K562 (cell line): ENCODE data around the gene TEX14. TPM values are rescaled to one million over a fixed set of nuclear protein-coding genes. Genes with fewer than 3 reads are reported as not detected.

Source experiments
- CBFA2T2 ChIP-seq: fragments of 450-650 bp; conservative IDR thresholded peaks from 2 replicates; pipeline ENCODE4 v1.6.1; 2017; ENCODE audit warnings: mild to moderate bottlenecking
- CCNT2 ChIP-seq: IDR thresholded peaks from 2 replicates; pipeline ENCODE4 v1.6.1; 2011; ENCODE audit warnings: borderline replicate concordance, low read depth, mild to moderate bottlenecking, moderate library complexity, mixed read lengths, low read length; ENCODE audit not compliant: insufficient read length; ENCODE audit errors: extremely low read depth
- CREM ChIP-seq: IDR thresholded peaks from 2 replicates; pipeline ENCODE4 v1.6.1; 2014; ENCODE audit warnings: antibody characterized with exemption, low read depth
- HDAC6 ChIP-seq: IDR thresholded peaks from 2 replicates; pipeline ENCODE4 v1.6.1; 2012; ENCODE audit warnings: low read depth, mild to moderate bottlenecking, control low read depth, inconsistent platforms, low read length, moderate library complexity
- HNRNPLL ChIP-seq: fragments of 200-400 bp; formaldehyde crosslinking; IDR thresholded peaks from 2 replicates; pipeline ENCODE4 v1.6.1; 2017; ENCODE audit warnings: low read length, low read depth, mild to moderate bottlenecking; ENCODE audit not compliant: poor library complexity, severe bottlenecking
- HOXB6 ChIP-seq: fragments of 250-450 bp; sonication (Bioruptor Pico); IDR thresholded peaks from 2 replicates; pipeline ENCODE4 v1.5.1; 2022; ENCODE audit warnings: mild to moderate bottlenecking, borderline replicate concordance
- JUND ChIP-seq, 2 experiments: IDR thresholded peaks; 2 replicates in 1 of 2; 3 replicates in 1 of 2; pipeline ENCODE4 v1.6.1; 2011; ENCODE audit warnings: borderline replicate concordance in 2 of 2, low read depth in 2 of 2, low read length in 2 of 2, improper control_type of control experiment in 1 of 2, missing biosample characterization in 1 of 2, missing genetic modification characterization in 1 of 2, missing genetic modification reagents in 1 of 2
- NBN ChIP-seq: fragments of 450-650 bp; IDR thresholded peaks from 2 replicates; pipeline ENCODE4 v1.6.1; 2016; ENCODE audit warnings: low read depth, mild to moderate bottlenecking
- NEUROD1 ChIP-seq: fragments of 150-350 bp; IDR thresholded peaks from 2 replicates; pipeline ENCODE4 v1.6.1; 2014; ENCODE audit warnings: borderline replicate concordance, low read length, low read depth; ENCODE audit not compliant: partially characterized antibody
- NFYB ChIP-seq: IDR thresholded peaks from 2 replicates; pipeline ENCODE4 v1.6.1; 2011; ENCODE audit warnings: mild to moderate bottlenecking, moderate library complexity; ENCODE audit not compliant: insufficient read length; ENCODE audit errors: extremely low read depth
- RBFOX2 ChIP-seq: fragments of 200-400 bp; formaldehyde crosslinking; IDR thresholded peaks from 2 replicates; pipeline ENCODE4 v1.6.1; 2017; ENCODE audit warnings: low read depth, mild to moderate bottlenecking, low read length, moderate library complexity
- SP2 ChIP-seq: IDR thresholded peaks from 2 replicates; pipeline ENCODE4 v1.6.1; 2011; ENCODE audit warnings: mild to moderate bottlenecking, low read depth, low read length, moderate library complexity; ENCODE audit not compliant: poor library complexity, severe bottlenecking; ENCODE audit errors: extremely low read depth
- SREBF1 ChIP-seq: fragments of 150-350 bp; IDR thresholded peaks from 2 replicates; pipeline ENCODE4 v1.6.1; 2014; ENCODE audit warnings: antibody characterized with exemption, low read depth, low read length, borderline replicate concordance
- THRAP3 ChIP-seq: fragments of 450-650 bp; IDR thresholded peaks from 2 replicates; pipeline ENCODE4 v1.6.1; 2016; ENCODE audit warnings: mild to moderate bottlenecking, inconsistent platforms, borderline replicate concordance
- ZNF263 ChIP-seq: sonication (generic); formaldehyde crosslinking; IDR thresholded peaks from 2 replicates; pipeline ENCODE4 v1.8.0; 2022; ENCODE audit warnings: mild to moderate bottlenecking, missing genetic modification reagents, borderline replicate concordance
- ZNF445 ChIP-seq: fragments of 250-450 bp; sonication (Bioruptor Pico); IDR thresholded peaks from 2 replicates; pipeline ENCODE4 v1.4.0; 2020; ENCODE audit warnings: low read depth, mild to moderate bottlenecking, moderate library complexity
- ZNF668 ChIP-seq: fragments of 250-450 bp; sonication (Bioruptor Pico); IDR thresholded peaks from 2 replicates; pipeline ENCODE4 v1.8.0; 2022; ENCODE audit warnings: mild to moderate bottlenecking, inconsistent platforms
- polyA plus RNA-seq, 8 experiments: library from polyadenylated mRNA; depleted of rRNA in 4 of 8; stranded (reverse) in 5 of 8; unstranded in 3 of 8; fragments of >200 nt; fragmentation: Nextera tagmentation in 2 of 8; fragmentation: Illumina TruSeq in 1 of 8; extraction: Ambion mirVana in 2 of 8; extraction: Trizol in 1 of 8; gene quantifications; 2 replicates each; pipeline versions ENCODE4 v1.2.1 to v1.2.3, GENCODE V29; 2011 to 2014; ENCODE audit warnings: inconsistent platforms in 1 of 8, missing spikeins in 1 of 8
- total RNA-seq, 7 experiments: library from RNA; depleted of rRNA in 6 of 7; stranded (reverse); fragments of >200 nt in 6 of 7; fragmentation: Illumina TruSeq in 2 of 7; extraction: Trizol in 2 of 7; gene quantifications; 2 replicates each; pipeline versions ENCODE4 v1.2.1 to v1.2.3, GENCODE V29; 2011 to 2021; ENCODE audit warnings: low replicate concordance in 1 of 7
- TF ChIP-seq, protein P1 (sequence below): sonication (generic); formaldehyde crosslinking; IDR thresholded peaks from 2 replicates; pipeline ENCODE4 v1.8.0; 2022; ENCODE audit warnings: mild to moderate bottlenecking, missing genetic modification reagents, borderline replicate concordance
- TF ChIP-seq, protein P2 (sequence below), 3 experiments: fragments of 200-800 bp in 1 of 3; sonication (Bioruptor generic) in 1 of 3; sonication (generic) in 1 of 3; formaldehyde crosslinking in 1 of 3; IDR thresholded peaks; 2 replicates each; pipeline versions ENCODE4 v1.6.1 to v1.8.0; 2016 to 2022; ENCODE audit warnings: mild to moderate bottlenecking in 2 of 3, missing compliant biosample characterization in 2 of 3, missing genetic modification characterization in 2 of 3, missing genetic modification reagents in 1 of 3
- TF ChIP-seq, protein P3 (sequence below): fragments of 450-650 bp; formaldehyde crosslinking; IDR thresholded peaks from 2 replicates; pipeline ENCODE4 v1.4.0; 2022; ENCODE audit warnings: missing genetic modification characterization

Gene TEX14
- total and polyA plus RNA-seq, 9 of the 15 experiments (the other 6 are each of a cell fraction or from before 2014, with no cell fraction given): 0.05 to 0.12 (median 0.09) TPM; not detected in 1

DNA sequence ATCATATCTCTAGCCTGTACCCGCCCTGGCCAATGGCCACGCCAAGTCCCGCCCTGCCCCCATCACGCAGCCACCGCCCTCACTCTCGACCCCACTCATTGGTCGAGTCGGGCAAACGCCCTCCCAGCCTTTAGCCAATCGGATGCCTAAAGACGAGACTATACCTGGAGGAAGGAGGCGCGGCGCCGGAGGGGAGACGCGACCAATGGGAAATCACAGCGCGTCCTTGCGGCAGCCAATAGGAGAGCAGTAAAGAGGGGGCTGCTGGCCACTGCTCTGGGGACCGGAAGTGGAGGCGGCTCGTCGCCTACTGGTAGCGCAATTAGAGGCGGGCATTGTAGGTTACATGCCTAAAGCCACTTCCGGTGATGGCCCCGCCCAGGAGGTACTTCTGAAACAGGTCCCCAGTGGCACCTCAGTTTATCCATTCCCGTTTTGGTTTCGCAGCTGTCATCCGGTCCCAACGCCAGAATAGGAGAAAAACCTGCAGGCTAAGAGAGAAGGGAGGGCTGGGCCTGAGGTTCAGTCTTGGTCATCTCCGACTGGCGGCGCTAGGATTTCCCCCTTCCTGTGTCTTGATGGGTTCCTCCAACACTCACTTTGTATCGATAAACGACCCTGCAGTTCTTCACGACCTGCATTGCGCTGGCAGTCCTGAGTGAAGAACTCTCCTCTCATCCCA lies 173.8 kb downstream of the TEX14 start (continued):
- TF ChIP-seq, protein P1, sequence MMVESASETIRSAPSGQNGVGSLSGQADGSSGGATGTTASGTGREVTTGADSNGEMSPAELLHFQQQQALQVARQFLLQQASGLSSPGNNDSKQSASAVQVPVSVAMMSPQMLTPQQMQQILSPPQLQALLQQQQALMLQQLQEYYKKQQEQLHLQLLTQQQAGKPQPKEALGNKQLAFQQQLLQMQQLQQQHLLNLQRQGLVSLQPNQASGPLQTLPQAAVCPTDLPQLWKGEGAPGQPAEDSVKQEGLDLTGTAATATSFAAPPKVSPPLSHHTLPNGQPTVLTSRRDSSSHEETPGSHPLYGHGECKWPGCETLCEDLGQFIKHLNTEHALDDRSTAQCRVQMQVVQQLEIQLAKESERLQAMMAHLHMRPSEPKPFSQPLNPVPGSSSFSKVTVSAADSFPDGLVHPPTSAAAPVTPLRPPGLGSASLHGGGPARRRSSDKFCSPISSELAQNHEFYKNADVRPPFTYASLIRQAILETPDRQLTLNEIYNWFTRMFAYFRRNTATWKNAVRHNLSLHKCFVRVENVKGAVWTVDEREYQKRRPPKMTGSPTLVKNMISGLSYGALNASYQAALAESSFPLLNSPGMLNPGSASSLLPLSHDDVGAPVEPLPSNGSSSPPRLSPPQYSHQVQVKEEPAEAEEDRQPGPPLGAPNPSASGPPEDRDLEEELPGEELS (CRISPR knock-in tag): no peak
- no peak for TF ChIP-seq CBFA2T2
- TF ChIP-seq CCNT2: no peak
- TF ChIP-seq CREM: peak; percentile 96
- peak; percentile 86 for TF ChIP-seq NFYB
- TF ChIP-seq, protein P2, sequence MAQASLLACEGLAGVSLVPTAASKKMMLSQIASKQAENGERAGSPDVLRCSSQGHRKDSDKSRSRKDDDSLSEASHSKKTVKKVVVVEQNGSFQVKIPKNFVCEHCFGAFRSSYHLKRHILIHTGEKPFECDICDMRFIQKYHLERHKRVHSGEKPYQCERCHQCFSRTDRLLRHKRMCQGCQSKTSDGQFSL (CRISPR knock-in tag; IDR thresholded peaks at IDR 0.05): no peak
- TF ChIP-seq, protein P2 (tag; IDR thresholded peaks at IDR 0.05): no peak
- TF ChIP-seq NBN: peak; percentile 58; the same call in 1 of the 2 replicates
- no peak for TF ChIP-seq HDAC6
- TF ChIP-seq THRAP3: no peak
- TF ChIP-seq HNRNPLL: peak; percentile 80
- TF ChIP-seq JUND (IDR thresholded peaks at IDR 0.05; ENCODE audit: borderline replicate concordance, low read depth, low read length): peak; percentile 73
- TF ChIP-seq JUND (tag; IDR thresholded peaks at IDR 0.05; ENCODE audit: borderline replicate concordance, low read depth, low read length): peak; percentile 23; the same call in 1 of the 3 replicates
- TF ChIP-seq NEUROD1: peak; percentile 96
- TF ChIP-seq ZNF263 (CRISPR knock-in tag): no peak
- TF ChIP-seq ZNF445 (CRISPR knock-in tag): no peak
- TF ChIP-seq, protein P3, sequence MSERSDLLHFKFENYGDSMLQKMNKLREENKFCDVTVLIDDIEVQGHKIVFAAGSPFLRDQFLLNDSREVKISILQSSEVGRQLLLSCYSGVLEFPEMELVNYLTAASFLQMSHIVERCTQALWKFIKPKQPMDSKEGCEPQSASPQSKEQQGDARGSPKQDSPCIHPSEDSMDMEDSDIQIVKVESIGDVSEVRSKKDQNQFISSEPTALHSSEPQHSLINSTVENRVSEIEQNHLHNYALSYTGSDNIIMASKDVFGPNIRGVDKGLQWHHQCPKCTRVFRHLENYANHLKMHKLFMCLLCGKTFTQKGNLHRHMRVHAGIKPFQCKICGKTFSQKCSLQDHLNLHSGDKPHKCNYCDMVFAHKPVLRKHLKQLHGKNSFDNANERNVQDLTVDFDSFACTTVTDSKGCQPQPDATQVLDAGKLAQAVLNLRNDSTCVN (CRISPR knock-in tag): no peak
- 0 out of 2 replicates have a peak, but pooled peaks have one; percentile 12 for TF ChIP-seq SREBF1
- TF ChIP-seq HOXB6: no peak
- TF ChIP-seq ZNF668 (CRISPR knock-in tag): no peak
- peak; percentile 65 for TF ChIP-seq RBFOX2
- TF ChIP-seq SP2: peak; percentile 78
